Mesenteric fat pad (tissue), 1 donor: Measurements from ENCODE around the gene SRBD1. TPM values are rescaled to one million over a fixed set of nuclear protein-coding genes. Genes with fewer than 3 reads are reported as not detected.

Source experiments
- DNase-seq: peaks from one replicate; pipeline ENCODE4 v3.0.0-alpha.2; 2020; ENCODE audit warnings: low spot score
- total RNA-seq: library from RNA; stranded (reverse); fragmentation: NEBNext Ultra II Directional; extraction: Animal tissue kit (Norgen Biotek cat#: 25700); gene quantifications from one replicate; pipeline ENCODE4 v1.2.1, GENCODE V29; 2021
- donor health status: DM: yes; HTN: yes; CAD: no.

SRBD1 gene
- total RNA-seq, 1 donor from 2014 or later, result 11.7 TPM

GRCh38 chr2:45602624-45603023 is 8.4 kb downstream of the SRBD1 start:
- no peak for DNase-seq

- DNase-seq, result no peak
Measured at GRCh38 chr2:45598545-45598944, 12.5 kb downstream of the SRBD1 start.

GRCh38 chr2:45596761-45597160 is 14.3 kb downstream of the SRBD1 start:
- no peak for DNase-seq

- DNase-seq, result no peak
Measured at GRCh38 chr2:45595721-45596435, 15.2 kb downstream of the SRBD1 start.

GRCh38 chr2:45591073-45591472 is 20.0 kb downstream of the SRBD1 start:
- no peak for DNase-seq

GRCh38 chr2:45588158-45588829 is 22.8 kb downstream of the SRBD1 start:
- no peak for DNase-seq

GRCh38 chr2:45586600-45586999 is 24.5 kb downstream of the SRBD1 start:
- DNase-seq, result no peak

GRCh38 chr2:45585267-45585861 is 25.7 kb downstream of the SRBD1 start:
- no peak for DNase-seq

GRCh38 chr2:45583977-45584376 is 27.1 kb downstream of the SRBD1 start:
- no peak for DNase-seq

- DNase-seq, result no peak
Measured at GRCh38 chr2:45582522-45582921, 28.5 kb downstream of the SRBD1 start.

- no peak for DNase-seq
Measured at GRCh38 chr2:45578056-45578843, 32.8 kb downstream of the SRBD1 start.

- DNase-seq, result no peak
Measured at GRCh38 chr2:45577441-45577840, 33.6 kb downstream of the SRBD1 start.

GRCh38 chr2:45575881-45576280 is 35.2 kb downstream of the SRBD1 start:
- DNase-seq, result no peak

GRCh38 chr2:45572979-45573378 is 38.1 kb downstream of the SRBD1 start:
- DNase-seq, result no peak

GRCh38 chr2:45571940-45572339 is 39.1 kb downstream of the SRBD1 start:
- DNase-seq, result no peak

GRCh38 chr2:45570671-45571334 is 40.3 kb downstream of the SRBD1 start:
- DNase-seq, result no peak

- no peak for DNase-seq
Measured at GRCh38 chr2:45568935-45569334, 42.1 kb downstream of the SRBD1 start.

- no peak for DNase-seq
Measured at GRCh38 chr2:45567974-45568789, 42.9 kb downstream of the SRBD1 start.

GRCh38 chr2:45567288-45567963 is 43.6 kb downstream of the SRBD1 start:
- DNase-seq, result no peak

GRCh38 chr2:45559436-45559835 is 51.6 kb downstream of the SRBD1 start:
- DNase-seq, result no peak
